ENCODE results near the gene PDE11A. TPM values are rescaled to one million over a fixed set of nuclear protein-coding genes. Genes with fewer than 3 reads are reported as not detected.

PDE11A gene
- total and polyA plus RNA-seq, 3 donors from 2014 or later = 2.2 to 7.8 (median 3.3) TPM

DNA sequence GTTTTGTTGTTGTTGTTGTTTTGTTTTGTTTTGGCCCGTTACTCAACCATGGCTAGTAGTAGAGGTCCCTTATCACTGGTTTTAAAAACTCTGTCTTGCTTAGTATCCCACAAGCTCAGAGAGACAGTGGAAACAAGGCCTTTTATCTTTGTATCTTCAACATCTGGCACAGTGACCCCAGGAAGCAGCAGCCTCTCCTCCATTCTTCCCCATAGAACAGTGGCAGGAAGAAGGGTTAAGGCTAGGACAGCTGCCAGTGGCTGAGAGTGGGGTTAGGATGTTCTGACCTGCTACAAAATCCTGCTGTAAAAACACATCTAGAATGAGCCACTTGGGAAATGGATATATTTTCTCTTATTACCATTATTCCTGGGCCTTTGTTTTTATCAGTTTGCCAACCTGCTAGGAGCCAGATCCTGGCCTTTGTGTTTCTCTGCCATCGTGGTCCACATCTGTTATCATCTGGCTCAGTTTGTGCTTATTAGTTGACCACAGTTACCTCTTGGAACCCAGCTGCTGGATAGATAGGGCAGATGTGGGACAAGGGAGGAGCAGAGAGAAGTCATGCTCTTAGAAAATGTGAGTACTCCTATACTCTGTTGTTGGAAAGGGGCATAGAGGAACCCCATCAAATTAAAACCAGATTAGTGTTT lies 433.2 kb downstream of the PDE11A start:
- no peaks in the 10 kb centered on the region for H3K27me3 ChIP-seq
- no peak overlapping the region for H3K27ac ChIP-seq
- no peak for DNase-seq
- no peaks in the 10 kb centered on the region for H3K4me1 ChIP-seq
- no peaks in the 10 kb centered on the region for H3K9me3 ChIP-seq
- WGBS, 2 donors = 60 to 78% methylated on average over 2 of the region's 2 CpGs
- TF ChIP-seq CTCF (IDR thresholded peaks at IDR 0.05) (no peak), POLR2A (IDR thresholded peaks at IDR 0.05) (no peak)
- intact Hi-C loops (cut with DNase I; ENCODE audit: low total_unique reads) = no loop called here
- H3K36me3 ChIP-seq (ENCODE audit: low read depth, missing control alignments) = no peaks in the 10 kb centered on the region
- H3K4me3 ChIP-seq = no peak overlapping the region

GRCh38 chr2:177638507-177638906 lies 434.1 kb downstream of the PDE11A start:
- no peaks in the 10 kb centered on the region for H3K36me3 ChIP-seq (ENCODE audit: low read depth, missing control alignments)
- no peaks in the 10 kb centered on the region for H3K9me3 ChIP-seq
- WGBS, 2 donors = 91 to 95% methylated on average over 1 of the region's 1 CpG
- peaks cover 5% of the 10 kb centered on the region for H3K4me1 ChIP-seq
- H3K27ac ChIP-seq = no peak overlapping the region
- intact Hi-C loops (cut with DNase I; ENCODE audit: low total_unique reads) = no loop called here
- no peak for DNase-seq
- no peak overlapping the region for H3K4me3 ChIP-seq
- no peak for TF ChIP-seq POLR2A (IDR thresholded peaks at IDR 0.05)
- TF ChIP-seq CTCF (IDR thresholded peaks at IDR 0.05) = no peak
- H3K27me3 ChIP-seq = no peaks in the 10 kb centered on the region

- Histone ChIP-seq H3K27me3 (no peaks in the 10 kb centered on the region), H3K36me3 (ENCODE audit: low read depth, missing control alignments) (no peaks in the 10 kb centered on the region), H3K4me3 (no peak overlapping the region), H3K4me1 (peaks cover 11% of the 10 kb centered on the region), H3K9me3 (no peaks in the 10 kb centered on the region), H3K27ac (no peak overlapping the region)
- no peak for DNase-seq
- 65 to 75% methylated on average over 1 of the region's 1 CpG for WGBS, 2 donors
- TF ChIP-seq CTCF (IDR thresholded peaks at IDR 0.05) = no peak
- TF ChIP-seq POLR2A (IDR thresholded peaks at IDR 0.05) = no peak
- intact Hi-C loops (cut with DNase I; ENCODE audit: low total_unique reads) = no loop called here
These were observed 435.9 kb downstream of the PDE11A start for GRCh38 chr2:177636672-177637071.

DNA sequence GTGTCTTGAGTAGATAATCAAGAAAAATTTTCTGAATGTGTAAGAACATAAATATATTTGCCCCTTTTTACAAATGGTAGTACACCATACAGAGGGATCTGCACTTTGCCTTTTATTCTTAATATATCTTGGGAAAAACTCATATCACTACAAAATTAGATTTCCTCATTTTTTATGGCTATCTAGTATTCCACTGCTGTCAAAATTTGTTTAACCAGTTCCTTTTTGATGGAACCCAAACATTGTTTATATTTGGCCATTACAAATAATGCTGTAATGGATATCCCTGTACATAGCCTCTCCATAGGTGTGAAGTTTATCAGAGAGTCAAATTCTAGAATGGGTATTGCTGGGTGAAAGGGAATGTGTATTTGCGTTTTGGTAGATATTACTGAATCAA lies 436.9 kb downstream of the PDE11A start:
- WGBS, 2 donors = 48 to 59% methylated on average over 1 of the region's 1 CpG
- intact Hi-C loops (cut with DNase I; ENCODE audit: low total_unique reads) = no loop called here
- H3K27me3 ChIP-seq = no peaks in the 10 kb centered on the region
- TF ChIP-seq POLR2A (IDR thresholded peaks at IDR 0.05) (no peak), CTCF (IDR thresholded peaks at IDR 0.05) (no peak)
- H3K4me3 ChIP-seq = no peak overlapping the region
- no peak overlapping the region for H3K27ac ChIP-seq
- no peaks in the 10 kb centered on the region for H3K36me3 ChIP-seq (ENCODE audit: low read depth, missing control alignments)
- peaks cover 11% of the 10 kb centered on the region for H3K4me1 ChIP-seq
- no peaks in the 10 kb centered on the region for H3K9me3 ChIP-seq
- DNase-seq = no peak

- no peaks in the 10 kb centered on the region for H3K9me3 ChIP-seq
- intact Hi-C loops (cut with DNase I; ENCODE audit: low total_unique reads) = no loop called here
- DNase-seq = no peak
- no peaks in the 10 kb centered on the region for H3K36me3 ChIP-seq (ENCODE audit: low read depth, missing control alignments)
- TF ChIP-seq POLR2A (IDR thresholded peaks at IDR 0.05) = no peak
- TF ChIP-seq CTCF (IDR thresholded peaks at IDR 0.05) = no peak
- peak overlapping the region; percentile 3 to 11 for H3K4me3 ChIP-seq
- WGBS, 2 donors = 10 to 37% methylated on average over 1 of the region's 1 CpG
- H3K27me3 ChIP-seq = no peaks in the 10 kb centered on the region
- H3K27ac ChIP-seq = no peak overlapping the region
- peaks cover 11% of the 10 kb centered on the region for H3K4me1 ChIP-seq
These were observed 438.7 kb downstream of the PDE11A start for GRCh38 chr2:177633910-177634294.
